ENCODE measurements around the gene KIF5A. TPM values are rescaled to one million over a fixed set of nuclear protein-coding genes. Genes with fewer than 3 reads are reported as not detected.
A peak's percentile ranks its signal among the peaks of the same experiment; 100 is the strongest.

Gene KIF5A
- total and polyA plus RNA-seq, 2 of the 13 experiments (the other 11 are each of a cell fraction or from before 2014, with no cell fraction given): 1.6 to 11.9 TPM

GRCh38 chr12:57621497-57622292 lies 71.9 kb downstream of the KIF5A start (continued):
- TF ChIP-seq ZNF883 (CRISPR knock-in tag; IDR thresholded peaks at IDR 0.05; ENCODE audit: not compliant biosample characterization): peak; percentile 62
- TF ChIP-seq FOXK2 (IDR thresholded peaks at IDR 0.05): no peak
- TF ChIP-seq MIER3 (CRISPR knock-in tag; IDR thresholded peaks at IDR 0.05; ENCODE audit: borderline replicate concordance): no peak
- TF ChIP-seq ZNF383 (CRISPR knock-in tag; IDR thresholded peaks at IDR 0.05; ENCODE audit: borderline replicate concordance): no peak
- TF ChIP-seq, protein P1, sequence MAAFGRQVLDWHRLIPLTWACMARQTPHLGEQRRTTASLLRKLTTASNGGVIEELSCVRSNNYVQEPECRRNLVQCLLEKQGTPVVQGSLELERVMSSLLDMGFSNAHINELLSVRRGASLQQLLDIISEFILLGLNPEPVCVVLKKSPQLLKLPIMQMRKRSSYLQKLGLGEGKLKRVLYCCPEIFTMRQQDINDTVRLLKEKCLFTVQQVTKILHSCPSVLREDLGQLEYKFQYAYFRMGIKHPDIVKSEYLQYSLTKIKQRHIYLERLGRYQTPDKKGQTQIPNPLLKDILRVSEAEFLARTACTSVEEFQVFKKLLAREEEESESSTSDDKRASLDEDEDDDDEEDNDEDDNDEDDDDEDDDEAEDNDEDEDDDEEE (CRISPR knock-in tag; IDR thresholded peaks at IDR 0.05): 0 out of 2 replicates have a peak, but pooled peaks have one; percentile 78
- TF ChIP-seq, protein P2, sequence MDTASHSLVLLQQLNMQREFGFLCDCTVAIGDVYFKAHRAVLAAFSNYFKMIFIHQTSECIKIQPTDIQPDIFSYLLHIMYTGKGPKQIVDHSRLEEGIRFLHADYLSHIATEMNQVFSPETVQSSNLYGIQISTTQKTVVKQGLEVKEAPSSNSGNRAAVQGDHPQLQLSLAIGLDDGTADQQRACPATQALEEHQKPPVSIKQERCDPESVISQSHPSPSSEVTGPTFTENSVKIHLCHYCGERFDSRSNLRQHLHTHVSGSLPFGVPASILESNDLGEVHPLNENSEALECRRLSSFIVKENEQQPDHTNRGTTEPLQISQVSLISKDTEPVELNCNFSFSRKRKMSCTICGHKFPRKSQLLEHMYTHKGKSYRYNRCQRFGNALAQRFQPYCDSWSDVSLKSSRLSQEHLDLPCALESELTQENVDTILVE (CRISPR knock-in tag; IDR thresholded peaks at IDR 0.05): no peak
- TF ChIP-seq CHD2 (IDR thresholded peaks at IDR 0.05; ENCODE audit: low read depth, low read length): no peak
- TF ChIP-seq ZNF513 (CRISPR knock-in tag; conservative IDR thresholded peaks at IDR 0.05): no peak
- no peak for TF ChIP-seq ZNF251 (CRISPR knock-in tag; IDR thresholded peaks at IDR 0.05)
- TF ChIP-seq ZSCAN5A (CRISPR knock-in tag; IDR thresholded peaks at IDR 0.05; ENCODE audit: borderline replicate concordance): no peak
